Measurements from ENCODE around the gene SRSF3. TPM values are rescaled to one million over a fixed set of nuclear protein-coding genes. Genes with fewer than 3 reads are reported as not detected.
A peak's percentile ranks its signal among the peaks of the same experiment; 100 is the strongest.

The SRSF3 gene
- total RNA-seq, 1 donor from 2014 or later: 119 TPM

DNA sequence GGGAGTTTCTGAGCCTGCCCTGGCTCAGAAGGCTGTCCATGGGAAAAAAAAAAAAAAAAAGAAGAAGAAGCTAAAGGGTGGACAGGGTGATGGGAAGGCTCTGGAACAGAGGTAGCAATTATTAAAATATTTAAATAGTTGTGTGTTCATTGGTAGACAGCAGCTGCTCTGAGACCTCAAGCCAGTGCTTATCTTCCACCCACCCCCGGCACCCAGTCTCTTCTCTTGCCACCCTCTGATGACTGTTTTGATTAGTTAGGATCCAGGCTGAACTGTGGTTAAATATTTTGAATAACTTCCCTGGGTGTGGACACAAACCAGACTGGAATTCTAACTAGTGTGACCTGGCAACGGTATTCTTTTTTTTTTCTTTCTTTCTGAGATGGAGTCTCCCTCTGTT lies 16.9 kb upstream of the SRSF3 start:
- Histone ChIP-seq H3K27me3 (ENCODE audit: low read depth) (no peaks in the 10 kb centered on the region), H3K4me3 (no peak overlapping the region), H3K9me3 (replicated peaks) (no peaks in the 10 kb centered on the region), H3K27ac (replicated peaks) (no peak overlapping the region), H3K36me3 (no peaks in the 10 kb centered on the region), H3K4me1 (peaks cover 17% of the 10 kb centered on the region)
- intact Hi-C loops (cut with micrococcal nuclease): no loop called here
- DNase-seq: no peak
- no peak for TF ChIP-seq CTCF (IDR thresholded peaks at IDR 0.05; ENCODE audit: borderline replicate concordance)

- Histone ChIP-seq H3K27ac (replicated peaks) (no peak overlapping the region), H3K27me3 (ENCODE audit: low read depth) (no peaks in the 10 kb centered on the region), H3K4me1 (peaks cover 17% of the 10 kb centered on the region), H3K4me3 (no peak overlapping the region), H3K36me3 (no peaks in the 10 kb centered on the region), H3K9me3 (replicated peaks) (no peaks in the 10 kb centered on the region)
- TF ChIP-seq CTCF (IDR thresholded peaks at IDR 0.05; ENCODE audit: borderline replicate concordance): no peak
- intact Hi-C loops (cut with micrococcal nuclease): no loop called here
- no peak for DNase-seq
Observed at GRCh38 chr6:36578030-36578429, 16.1 kb upstream of the SRSF3 start.

- Histone ChIP-seq H3K9me3 (replicated peaks) (no peaks in the 10 kb centered on the region), H3K36me3 (no peaks in the 10 kb centered on the region), H3K27me3 (ENCODE audit: low read depth) (no peaks in the 10 kb centered on the region), H3K4me3 (no peak overlapping the region), H3K27ac (replicated peaks) (no peak overlapping the region), H3K4me1 (peaks cover 17% of the 10 kb centered on the region)
- no peak for TF ChIP-seq CTCF (IDR thresholded peaks at IDR 0.05; ENCODE audit: borderline replicate concordance)
- DNase-seq: no peak
- intact Hi-C loops (cut with micrococcal nuclease): no loop called here
Observed at GRCh38 chr6:36578431-36578830, 15.7 kb upstream of the SRSF3 start.

DNA sequence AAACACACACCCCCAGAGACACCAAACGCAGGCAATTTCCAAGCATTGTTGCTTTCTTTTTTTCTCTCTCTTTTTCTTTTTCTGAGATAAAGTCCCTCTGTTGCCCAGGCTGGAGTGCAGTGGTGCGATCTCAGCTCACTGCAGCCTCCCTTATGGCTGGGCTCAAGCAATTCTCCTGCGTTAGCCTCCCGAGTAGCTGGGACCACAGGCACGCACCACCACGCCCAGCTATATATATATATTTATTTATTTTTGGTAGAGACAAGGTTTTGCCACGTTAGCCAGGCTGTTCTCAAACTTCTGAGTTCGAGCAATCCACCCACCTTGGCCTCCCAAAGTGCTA lies 14.0 kb upstream of the SRSF3 start:
- H3K27me3 ChIP-seq (ENCODE audit: low read depth): no peaks in the 10 kb centered on the region
- no peaks in the 10 kb centered on the region for H3K9me3 ChIP-seq (replicated peaks)
- no peaks in the 10 kb centered on the region for H3K36me3 ChIP-seq
- no peak for TF ChIP-seq CTCF (IDR thresholded peaks at IDR 0.05; ENCODE audit: borderline replicate concordance)
- H3K4me3 ChIP-seq: peak overlapping the region; percentile 29
- peaks cover 17% of the 10 kb centered on the region for H3K4me1 ChIP-seq
- no peak for DNase-seq
- intact Hi-C loops (cut with micrococcal nuclease): no loop called here
- peak overlapping the region; percentile 77 for H3K27ac ChIP-seq (replicated peaks)

DNA sequence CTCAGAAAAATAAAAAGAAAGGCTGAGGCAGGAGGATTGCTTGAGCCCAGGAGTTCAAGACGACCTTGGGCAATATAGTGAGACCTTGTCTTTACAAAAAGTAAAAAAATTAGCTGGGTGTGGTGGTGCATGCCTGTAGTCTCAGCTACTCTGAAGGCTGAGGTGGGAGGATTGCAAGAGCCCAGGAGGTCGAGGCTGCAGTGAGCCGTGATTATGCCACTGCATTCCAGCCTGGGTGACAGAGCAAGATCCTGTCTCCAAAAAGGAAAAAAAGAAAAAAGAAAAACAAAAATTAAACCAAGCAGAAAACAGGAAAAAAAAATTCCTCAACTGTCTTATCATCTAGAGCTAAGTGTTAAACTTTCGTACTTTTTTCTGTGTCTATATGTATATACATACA lies 12.4 kb upstream of the SRSF3 start:
- DNase-seq: no peak
- Histone ChIP-seq H3K27me3 (ENCODE audit: low read depth) (no peaks in the 10 kb centered on the region), H3K27ac (replicated peaks) (no peak overlapping the region)

More for the DNA sequence above, 12.4 kb upstream of the SRSF3 start:
- no peak for TF ChIP-seq CTCF (IDR thresholded peaks at IDR 0.05; ENCODE audit: borderline replicate concordance)
- no peaks in the 10 kb centered on the region for H3K9me3 ChIP-seq (replicated peaks)
- peaks cover 17% of the 10 kb centered on the region for H3K4me1 ChIP-seq
- intact Hi-C loops (cut with micrococcal nuclease): no loop called here
- H3K36me3 ChIP-seq: no peaks in the 10 kb centered on the region
- H3K4me3 ChIP-seq: no peak overlapping the region
